Measurements from ENCODE around the gene LSG1.

The LSG1 gene

DNA sequence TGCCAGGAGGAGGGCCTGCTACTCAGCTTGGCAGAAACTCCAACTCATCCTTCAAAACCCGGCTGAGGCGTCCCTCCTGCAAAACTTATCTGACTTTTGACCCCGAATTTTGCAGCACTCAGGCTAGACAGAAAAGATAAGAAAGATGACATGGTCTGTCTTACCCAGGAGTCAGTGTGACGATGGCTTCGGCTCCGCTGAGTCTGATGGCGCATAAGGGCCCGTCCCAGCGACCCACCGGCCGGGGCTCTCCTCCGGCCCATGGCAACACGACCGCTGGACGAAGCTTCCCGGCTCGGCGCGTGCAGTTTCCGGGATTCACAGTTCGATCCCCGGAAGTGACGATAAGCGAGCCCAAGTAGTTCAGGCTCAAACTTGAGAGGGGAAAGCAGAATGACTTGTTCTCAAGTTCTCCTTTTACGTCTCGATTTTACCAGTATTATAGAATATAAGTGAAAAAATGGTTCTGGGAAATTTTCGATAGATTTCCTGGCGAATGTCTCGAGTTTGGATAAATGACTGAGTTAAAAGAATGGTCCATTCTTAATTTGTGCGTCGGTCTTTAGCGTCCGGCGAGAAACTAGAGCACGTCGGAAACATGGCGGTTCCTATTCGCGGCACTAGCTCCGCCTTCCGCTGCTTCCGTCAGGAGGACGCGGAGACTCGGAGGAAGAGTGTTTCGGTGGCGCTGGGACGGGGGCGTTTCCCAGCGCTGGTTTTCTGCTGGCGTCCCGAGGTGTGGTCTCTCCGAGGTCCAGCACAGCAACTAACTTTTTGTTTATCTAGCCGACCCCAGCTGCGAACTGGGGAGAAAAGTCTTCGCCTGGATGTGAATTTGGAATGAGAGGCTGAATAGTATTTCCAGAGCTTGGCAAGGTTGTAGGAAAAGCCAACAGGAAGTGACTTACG, at the start of gene LSG1:
Gene LSG1, minus strand, starts transcription at position 292 of the 909 bp plus-strand sequence. Its CDS starts 29 bp downstream, at position 263.
- peak; percentile 95 for DNase-seq (ENCODE audit: low read depth)

DNA sequence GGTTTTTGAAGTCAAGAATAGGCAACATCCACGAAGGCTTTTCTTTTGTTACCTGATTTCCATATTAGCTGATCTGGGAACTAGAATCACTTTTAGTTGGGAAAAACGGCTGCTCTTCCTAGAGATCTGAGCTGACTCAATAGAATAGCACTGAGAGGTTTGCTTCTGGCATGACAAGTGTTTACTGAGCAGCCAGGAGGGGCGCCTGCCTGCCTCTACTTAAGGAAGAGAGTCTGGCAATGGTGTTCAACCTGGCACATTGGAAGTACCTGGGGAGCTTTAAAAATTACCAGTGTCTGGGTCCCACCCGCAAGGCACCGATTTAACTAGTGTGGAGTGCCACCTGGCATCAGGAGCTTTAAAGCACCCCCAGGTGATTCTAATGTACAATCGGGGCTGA, 48.1 kb upstream of the LSG1 start:
- DNase-seq (ENCODE audit: low read depth) = no peak

DNA sequence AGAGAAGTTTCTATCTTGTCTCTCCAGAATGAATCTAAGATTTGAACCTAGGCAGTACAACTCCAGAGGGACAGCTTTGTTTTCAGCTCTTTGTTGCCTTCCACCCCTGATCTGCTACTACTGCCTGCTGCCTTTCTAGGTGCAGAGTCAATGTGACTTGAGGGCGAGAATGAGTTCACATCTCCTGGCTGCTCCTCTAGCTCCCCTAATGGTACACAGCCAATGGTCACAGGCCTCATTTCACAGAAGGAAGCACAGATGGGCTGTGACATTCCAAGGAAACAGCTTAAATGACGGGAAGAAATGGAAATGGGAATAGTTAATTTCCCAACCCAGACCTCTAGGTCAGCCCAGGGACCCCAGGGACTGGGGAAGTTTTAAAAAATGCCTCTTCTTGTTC, 46.1 kb upstream of the LSG1 start:
- no peak for DNase-seq (ENCODE audit: low read depth)

DNA sequence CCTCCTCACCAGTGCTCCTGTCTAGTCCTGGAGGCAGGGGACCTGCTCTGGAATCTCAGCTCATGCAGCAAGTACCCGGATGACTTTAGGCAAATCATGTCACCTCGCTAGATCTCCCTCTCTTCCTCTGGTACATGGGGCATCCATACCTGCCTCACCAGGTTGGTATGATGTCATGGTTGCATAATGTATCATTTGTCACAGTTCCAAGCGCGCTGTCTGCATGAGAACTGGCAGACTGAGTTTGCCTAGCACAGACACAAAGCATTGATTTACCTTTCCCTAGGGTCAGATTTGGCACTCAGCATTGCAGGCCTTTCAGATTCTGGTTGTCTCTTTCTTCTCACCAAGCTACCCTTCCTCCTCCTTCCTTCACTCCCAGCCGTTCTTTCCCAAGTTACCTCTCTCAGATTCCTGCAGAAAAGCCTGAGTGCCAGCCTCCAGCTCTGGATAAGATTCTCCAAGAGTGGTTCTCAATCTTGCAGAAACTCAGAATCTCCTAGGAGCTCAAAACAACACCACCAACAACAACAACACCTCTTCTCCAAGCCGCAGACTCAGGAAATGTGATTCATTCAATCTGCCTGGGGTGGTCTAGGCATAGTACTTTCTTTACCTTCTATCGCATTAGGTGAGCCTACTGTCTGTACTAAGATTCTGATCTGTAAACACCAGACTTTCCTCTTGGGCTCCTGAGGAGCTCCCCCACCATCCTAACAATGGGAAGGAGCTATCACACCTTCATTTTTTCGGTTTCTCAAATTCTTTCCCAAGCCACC, 43.2 kb upstream of the LSG1 start:
- no peak for DNase-seq (ENCODE audit: low read depth)

DNA sequence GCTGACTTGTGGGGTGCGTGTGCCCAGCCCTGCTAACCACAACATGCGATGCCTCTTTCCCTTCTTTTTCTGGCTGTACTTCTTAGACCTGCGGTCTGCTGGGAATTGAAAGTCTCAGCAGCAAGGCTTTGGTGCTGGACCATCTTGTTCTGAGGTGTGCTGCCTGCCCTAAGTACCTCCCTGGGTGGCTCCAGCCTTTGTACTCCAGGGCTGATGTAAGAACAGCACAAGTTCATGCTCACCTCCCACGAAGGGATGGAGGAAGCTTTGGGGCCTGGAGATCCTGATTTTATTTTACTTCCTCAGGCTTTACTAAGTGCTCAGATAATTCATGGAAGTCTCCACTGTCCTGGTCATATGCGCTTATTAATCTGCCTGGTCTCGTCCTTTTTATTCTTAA, 42.6 kb upstream of the LSG1 start:
- no peak for DNase-seq (ENCODE audit: low read depth)

DNA sequence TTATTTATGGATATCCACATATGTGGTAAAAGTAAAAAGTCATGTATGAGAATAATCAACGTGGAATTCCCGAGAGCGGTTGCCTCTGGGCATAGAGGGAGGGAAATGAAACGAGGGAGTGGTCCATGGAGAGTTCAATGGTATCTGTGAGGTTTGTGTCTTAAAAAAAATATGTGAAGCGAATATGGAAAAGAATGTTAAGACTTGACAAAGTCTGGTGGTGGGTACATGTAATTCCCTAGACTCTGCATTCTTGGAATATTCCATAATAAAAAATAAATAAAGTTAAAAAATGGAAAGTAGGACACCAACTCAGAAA, 42.1 kb upstream of the LSG1 start:
- no peak for DNase-seq (ENCODE audit: low read depth)

DNA sequence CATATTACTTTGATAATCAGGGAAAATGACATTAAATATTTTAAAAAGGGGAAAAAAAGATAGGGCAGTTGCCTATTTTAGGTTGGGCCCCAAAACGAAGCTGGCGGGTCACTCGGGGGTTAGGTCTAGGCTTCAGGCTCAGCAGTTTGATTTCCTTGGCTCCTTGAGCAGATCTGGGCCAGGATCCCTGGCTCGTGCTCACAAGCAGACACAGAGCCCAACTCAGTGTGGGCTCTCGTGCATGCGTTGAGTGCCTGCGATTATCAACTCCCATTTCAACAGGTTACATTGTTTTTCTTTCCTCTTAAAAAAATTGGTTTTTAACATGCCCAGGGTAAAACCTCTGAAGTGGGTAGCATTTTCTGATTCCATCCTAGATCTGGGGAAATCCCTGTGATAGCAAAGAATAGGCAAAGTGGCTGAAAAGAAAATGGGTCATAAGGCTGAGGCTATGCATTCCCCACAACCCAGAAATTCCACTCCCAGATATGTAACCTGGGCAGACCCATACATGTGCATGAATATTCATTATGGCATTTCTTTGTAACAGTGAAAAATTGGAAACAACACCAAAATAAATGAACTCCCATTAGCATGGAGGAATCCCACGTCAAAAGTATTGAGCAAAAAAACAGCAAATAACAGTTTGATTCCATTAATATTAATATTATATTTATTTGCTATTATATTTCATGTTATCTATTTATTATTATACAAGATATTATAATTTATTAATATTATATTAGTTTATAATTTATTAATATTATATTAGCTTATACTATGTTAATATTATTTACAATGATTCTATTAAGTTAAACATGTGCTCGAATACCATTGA, 41.5 kb upstream of the LSG1 start:
- DNase-seq (ENCODE audit: low read depth) = no peak

DNA sequence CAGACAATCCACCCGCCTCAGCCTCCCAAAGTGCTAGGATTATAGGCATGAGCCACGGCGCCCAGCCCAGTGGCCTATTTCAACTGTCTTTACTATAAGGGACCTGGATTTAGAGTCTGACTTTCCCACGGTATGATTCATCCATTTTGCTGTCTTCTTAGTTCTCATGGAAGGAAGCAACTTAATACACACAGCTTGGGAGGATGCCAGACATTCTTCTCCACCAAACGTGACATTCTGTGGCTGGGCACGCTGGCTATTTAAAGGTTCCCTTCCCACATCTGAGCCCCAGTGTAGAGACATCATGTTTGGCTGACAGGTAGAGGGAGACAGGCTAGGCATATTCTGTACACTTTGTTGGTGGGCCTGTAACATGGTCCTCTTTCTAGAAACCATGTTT, 39.9 kb upstream of the LSG1 start:
- peak; percentile 50 for DNase-seq (ENCODE audit: low read depth)

DNA sequence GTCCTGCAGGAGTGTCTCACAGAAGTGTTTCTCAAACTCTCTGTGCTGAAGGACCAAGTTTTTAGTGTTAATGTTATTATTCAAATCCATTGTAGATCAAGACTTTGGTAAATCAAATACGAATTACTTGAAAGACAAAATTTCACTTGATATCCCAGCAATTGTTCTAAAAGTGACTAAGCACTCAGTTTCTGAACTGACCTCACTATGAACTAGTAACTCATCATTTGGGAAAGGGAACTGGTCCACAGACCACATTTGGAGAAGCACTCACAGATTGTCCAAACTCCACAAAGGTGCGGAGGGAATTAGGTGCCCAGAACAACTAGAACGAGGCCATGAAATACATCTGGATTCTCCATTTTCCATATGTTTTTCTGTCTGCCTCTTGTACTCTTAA, 39.3 kb upstream of the LSG1 start:
- DNase-seq (ENCODE audit: low read depth) = no peak

DNA sequence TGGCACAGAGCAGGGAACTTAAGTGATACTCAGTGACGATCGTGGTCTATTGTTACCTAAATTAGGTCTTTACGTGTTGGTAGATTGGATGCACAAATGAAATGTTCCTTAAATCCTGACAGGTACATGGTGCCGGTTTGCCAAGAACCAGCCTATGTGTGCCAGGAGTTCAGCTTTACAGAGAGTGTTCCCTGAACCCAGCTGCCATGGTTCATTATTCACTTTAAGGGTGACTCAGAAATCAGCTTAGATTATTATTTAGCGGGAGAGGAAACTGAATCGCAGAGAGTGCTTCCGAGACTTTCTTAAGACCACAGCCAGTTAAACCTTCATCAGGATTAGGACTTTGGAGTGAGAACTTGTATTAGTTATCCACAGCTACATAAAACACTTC, 35.2 kb upstream of the LSG1 start:
- no peak for DNase-seq (ENCODE audit: low read depth)

DNA sequence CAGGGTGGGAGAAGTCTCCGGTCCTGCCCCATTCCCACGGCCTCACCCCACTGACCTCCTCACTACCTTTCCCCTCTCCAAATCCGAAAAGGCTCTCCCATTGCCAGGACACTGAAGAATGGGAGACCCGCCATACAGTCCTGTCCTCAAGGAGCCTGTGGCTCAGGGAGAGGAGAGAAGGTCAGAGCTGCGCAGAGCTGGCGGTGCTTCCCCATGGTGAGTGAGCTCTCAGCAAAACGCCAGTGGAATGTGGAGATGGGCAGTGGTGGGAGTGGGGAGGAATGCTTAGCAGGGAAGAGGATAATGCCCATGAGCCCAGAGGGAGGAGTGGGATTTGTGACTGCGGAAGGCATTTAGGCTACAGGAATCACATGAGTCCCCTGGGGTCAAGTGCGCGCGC, 33.8 kb upstream of the LSG1 start:
- no peak for DNase-seq (ENCODE audit: low read depth)

DNA sequence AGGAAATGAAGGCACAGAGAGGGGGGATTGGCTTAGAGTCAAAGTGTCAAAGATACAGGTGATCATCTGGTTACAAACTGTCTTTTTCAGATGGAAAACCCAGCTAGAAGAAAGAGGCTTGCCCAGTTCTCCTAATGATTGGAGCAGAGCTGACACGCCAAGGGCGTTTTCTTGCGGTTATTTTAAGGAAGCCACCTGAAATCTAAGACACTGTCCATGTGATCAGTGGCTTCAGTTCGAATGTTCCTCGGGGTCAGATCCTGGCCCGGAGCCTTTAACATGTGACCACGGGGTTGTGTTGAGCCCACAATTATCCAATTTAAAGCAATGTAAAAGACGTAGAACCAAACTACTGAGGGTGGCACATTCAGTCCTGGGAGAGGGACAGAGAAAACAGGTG, 33.2 kb upstream of the LSG1 start:
- DNase-seq (ENCODE audit: low read depth) = no peak

DNA sequence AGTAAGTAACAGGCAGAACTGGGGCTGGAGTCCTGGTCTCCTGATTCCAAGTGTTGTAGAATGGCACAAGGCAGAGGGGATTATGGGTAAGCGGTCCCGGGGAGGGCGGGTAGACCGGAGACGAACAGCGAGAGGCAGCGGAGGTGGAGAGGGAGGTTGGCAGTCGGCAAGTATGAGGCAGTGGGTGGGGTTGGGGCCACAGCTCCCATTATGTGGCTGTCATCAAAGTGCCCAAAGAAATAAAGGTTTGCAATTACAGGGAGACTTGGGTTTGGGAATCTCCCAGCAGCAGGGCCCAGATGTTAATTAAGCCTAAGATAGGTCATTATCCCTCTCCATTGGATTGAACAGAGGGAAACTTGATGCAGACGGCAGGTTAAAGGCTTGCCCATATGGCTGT, 30.6 kb upstream of the LSG1 start:
- DNase-seq (ENCODE audit: low read depth) = no peak

DNA sequence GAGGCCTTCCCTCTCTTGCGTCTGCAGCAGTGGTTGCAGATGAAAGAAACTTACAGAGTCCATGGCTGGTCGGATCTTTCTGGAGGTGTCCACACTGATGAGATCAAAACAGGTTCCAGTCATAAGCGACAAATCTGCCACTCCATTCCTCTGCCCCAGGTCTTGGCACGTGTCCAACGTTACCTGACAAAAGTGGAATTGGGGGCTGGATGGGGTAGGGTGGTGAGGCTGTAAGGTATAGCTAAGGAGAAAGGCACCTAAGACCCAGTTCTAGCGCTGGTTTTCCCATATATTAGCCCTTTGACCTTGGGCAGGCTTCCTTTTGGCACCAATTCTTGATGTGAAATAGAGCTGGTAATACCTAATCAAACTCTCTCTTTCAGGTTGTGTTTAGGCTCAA, 24.7 kb upstream of the LSG1 start:
- DNase-seq (ENCODE audit: low read depth) = no peak

DNA sequence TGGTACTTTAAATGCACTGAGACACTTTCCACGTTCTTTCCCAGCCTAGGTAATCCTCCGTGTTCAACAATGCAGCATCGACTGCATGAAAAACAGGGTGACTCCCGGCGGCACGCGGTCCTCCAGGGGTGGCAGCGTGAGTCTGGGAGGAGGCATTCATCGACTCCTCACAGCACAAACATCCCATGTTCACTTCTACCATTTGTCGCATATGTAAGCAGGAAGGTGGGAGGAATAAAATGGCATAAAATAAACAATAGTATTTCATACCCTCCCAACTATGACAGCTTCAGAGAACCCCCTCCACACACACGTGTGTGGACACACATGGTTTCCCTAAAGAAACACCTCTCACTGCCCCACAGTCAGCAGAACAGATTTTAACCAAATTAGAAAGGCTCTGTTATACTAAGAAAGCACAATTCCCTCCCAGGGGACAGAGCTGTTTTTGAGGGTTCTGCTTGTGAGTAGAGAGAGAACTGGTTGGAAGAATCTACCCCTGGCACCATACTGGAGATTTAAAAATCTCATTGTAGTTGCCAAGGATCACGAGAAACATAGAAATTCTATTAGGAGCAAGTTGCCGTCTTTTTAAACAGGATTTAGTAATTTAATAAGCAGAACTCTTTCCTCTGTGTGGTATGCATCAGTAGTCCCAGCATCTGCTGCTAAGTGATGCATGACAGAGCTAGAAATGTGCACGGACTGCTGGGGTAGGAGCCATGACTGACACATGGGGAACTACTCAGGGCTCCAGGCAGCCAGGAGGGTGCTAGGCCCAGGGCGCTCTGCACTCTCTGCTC, 19.7 kb upstream of the LSG1 start:
- peak; percentile 82 for DNase-seq (ENCODE audit: low read depth)

DNA sequence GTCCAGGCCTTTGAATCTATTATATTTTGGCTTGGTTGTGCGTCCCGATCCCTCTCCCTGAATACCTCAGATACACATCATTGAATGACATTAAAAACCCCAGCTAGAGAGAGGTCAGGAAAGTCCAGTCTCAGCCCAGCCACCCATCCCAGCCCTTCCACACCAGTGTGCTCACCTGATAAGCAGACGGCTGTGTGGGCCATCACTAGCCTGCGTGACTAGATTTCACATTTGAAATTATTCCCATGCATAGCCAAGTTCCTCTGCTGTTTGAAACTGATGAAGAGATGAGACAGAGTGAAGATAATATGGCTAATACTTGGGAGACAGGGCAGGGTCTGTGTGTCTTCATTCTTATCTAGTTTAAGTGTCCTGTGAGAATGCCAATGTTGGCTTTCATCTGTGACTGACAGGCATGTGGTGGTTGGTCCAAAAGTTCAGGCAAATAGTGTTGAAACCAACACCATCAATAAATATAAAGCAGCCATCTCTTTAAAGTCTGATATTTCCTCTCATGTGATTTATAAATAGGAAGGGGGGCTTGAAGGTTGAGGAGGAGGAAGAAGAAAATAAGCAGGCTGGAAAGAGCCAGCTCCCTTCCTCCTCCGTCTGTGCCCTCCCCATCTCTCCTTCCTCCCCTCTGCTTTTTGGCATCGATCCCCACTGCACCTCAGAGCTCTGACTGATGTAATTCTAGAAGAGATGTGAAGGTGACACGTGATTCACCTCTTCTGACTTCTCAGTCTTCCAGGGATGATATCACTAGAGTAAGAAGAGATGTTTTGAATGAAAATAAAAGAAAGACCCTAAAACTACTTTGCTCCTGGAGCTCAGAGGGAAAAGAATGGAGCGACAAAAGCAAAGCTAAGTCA, 18.7 kb upstream of the LSG1 start:
- DNase-seq (ENCODE audit: low read depth) = no peak

DNA sequence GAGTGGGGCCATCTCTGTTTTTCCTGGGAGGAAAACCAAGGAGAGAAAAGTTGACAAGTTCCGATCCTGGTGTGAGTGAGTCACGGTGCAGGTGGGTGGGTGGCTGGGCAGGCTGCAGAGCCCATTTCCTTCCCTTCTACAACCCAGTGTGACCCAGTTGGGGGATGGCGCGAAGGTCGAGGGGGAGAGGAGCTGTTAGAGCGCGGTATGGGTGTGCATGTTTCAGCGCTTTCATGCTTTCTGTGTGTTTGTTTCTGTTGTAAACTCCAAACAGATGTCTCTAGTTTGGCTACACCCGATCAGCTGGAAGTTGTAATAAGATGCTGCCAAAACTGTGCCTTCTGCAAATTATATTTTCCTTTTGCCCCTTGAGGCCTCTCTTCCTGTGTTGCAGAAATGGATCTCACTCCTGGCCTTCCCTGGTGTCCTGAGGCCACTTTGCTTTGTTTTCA, 17.5 kb upstream of the LSG1 start:
- DNase-seq (ENCODE audit: low read depth) = peak; percentile 97

DNA sequence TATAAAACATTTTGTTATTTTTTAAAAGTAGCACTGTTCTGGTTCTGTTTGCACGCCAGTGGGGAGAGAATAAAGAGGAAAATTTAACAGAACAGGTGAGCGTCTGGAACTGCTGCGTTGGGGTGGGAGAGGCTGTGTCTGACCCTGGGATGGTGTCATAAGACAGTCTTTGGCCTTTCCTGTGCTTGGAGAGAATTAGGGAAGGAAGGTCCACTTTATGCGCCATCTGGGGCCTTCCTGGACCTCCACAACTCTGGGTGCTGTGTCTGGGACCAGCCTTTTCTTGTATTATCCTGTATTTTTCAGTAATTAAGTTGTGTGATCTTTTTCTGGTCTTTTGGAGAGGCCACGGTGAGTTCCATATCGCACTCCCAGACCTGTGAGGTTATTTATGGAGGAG, 17.0 kb upstream of the LSG1 start:
- DNase-seq (ENCODE audit: low read depth) = no peak

DNA sequence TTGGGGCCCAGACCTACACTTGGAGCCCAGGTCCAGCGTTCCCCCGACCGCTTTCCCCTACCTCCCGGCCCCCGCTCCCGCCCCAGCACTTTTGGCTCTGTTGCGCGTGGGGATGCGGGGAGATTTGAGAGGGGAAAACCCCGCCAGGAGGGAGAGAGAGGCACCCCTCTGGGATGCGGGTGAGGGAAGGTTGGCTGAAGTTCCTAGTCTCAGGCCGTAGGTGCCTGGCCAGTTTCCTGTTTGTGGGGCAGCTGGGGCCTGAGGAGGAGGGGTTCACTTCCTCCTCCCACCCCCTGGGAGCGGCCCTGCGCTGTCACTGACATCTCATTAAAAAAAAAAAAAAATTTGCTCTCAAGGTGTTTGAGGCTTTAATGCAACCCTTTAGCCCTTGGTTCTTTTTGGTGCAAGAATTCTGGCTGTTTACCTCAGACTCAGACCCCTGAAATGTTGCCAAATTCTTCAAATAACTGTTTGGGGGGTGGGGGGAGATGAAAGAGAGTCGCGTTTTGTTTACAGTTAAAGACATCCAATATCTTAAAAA, 16.3 kb upstream of the LSG1 start:
- DNase-seq (ENCODE audit: low read depth) = peak; percentile 45

DNA sequence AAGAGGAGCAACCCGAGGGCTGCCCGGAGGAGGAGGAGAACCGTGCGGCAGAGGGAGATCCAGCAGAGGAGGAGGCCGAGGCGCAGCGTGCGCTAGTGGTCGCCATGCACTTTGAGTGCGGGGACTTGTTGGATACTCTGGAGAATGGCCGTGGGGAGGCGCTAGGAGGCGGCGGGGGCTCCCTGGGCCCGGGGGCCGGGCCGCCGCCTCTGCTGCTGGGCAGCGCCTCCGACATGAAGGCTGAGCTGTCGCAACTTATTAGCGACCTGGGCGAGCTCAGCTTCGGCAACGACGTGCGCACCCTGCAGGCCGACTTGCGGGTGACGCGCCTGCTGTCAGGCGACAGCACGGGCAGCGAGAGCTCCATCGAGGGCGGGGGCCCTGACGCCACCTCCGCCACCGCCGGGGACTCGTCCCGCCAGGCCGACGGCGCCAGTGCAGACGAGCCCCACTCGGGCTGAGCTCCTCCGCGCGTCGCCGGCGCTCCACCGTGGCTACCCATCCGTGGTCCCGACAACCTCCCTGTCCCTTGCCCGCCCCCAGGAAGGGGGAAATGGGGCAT, 15.7 kb upstream of the LSG1 start:
- DNase-seq (ENCODE audit: low read depth) = peak; percentile 76

All from fibroblast of gingiva (primary cell).